Peyer's patch (tissue), 4 donors: ENCODE results near the gene NPM1.

Experiments used
- CTCF ChIP-seq, 6 experiments: fragments of 450-650 bp in 4 of 6; fragments of 200-600 bp in 2 of 6; sonication (generic) in 1 of 6; IDR thresholded peaks; one replicate each; pipeline ENCODE4 v1.5.1; 2017 to 2019; ENCODE audit warnings: antibody characterized with exemption in 6 of 6, mild to moderate bottlenecking in 3 of 6, moderate library complexity in 1 of 6
- POLR2A ChIP-seq, 2 donors: fragments of 450-650 bp; IDR thresholded peaks; one replicate each; pipeline ENCODE4 v1.5.1; 2017; ENCODE audit warnings: antibody characterized with exemption in 2 of 2, mild to moderate bottlenecking in 2 of 2, moderate library complexity in 2 of 2

- TF ChIP-seq CTCF (IDR thresholded peaks at IDR 0.05) (no peak), POLR2A (IDR thresholded peaks at IDR 0.05) (no peak)
Observed at GRCh38 chr5:171415115-171415730, 27.6 kb downstream of the NPM1 start.
